ENCODE results near the gene DNAAF8. TPM values are rescaled to one million over a fixed set of nuclear protein-coding genes. Genes with fewer than 3 reads are reported as not detected.

The DNAAF8 gene
- polyA plus RNA-seq, 1 of the 3 experiments (the other 2 are of a cell fraction), result 3.1 TPM

DNA sequence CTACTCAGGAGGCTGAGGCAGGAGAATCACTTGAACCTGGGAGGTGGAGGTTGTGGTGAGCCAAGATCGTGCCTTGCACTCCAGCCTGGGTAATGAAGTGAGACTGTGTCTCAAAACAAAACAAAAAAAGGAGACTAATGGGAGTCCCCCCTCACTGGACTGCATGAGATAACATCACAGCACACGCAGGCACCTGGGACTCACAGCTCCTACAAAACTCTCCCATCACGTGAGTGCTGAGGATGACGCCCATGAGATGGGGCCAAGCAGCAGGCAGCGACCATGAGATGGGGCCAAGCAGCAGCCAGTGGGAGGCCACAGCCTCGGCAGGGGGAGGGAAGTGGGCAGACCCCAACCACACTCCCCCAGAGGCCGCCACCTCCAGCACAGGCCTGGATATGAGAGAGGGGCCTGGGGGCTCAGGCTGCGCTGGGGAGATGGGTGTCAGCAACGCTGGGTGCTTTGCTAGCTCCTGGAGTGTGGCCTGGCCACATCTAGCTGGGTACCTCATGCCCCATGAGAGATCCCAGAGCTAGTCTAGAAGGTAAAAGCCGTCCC lies 15.4 kb downstream of the DNAAF8 start:
- Histone ChIP-seq H3K27me3 (ENCODE audit: insufficient read depth) (no peaks in the 10 kb centered on the region), H3K4me3 (ENCODE audit: low read depth in 2 of 2, low read length in 1 of 2) (no peak overlapping the region), H3K79me2 (ENCODE audit: insufficient read depth) (no peaks in the 10 kb centered on the region), H3K9ac (no peak overlapping the region), H3K4me1 (ENCODE audit: control insufficient read depth in 1 of 2, insufficient read depth in 2 of 2, low read depth in 1 of 2, low read length in 1 of 2) (no peaks in the 10 kb centered on the region; a peak in 1 of 4 replicates), H3K36me3 (replicated peaks in 1 of 2; ENCODE audit: control insufficient read depth in 1 of 2, insufficient read depth in 2 of 2, low read length in 1 of 2) (peaks cover 12 to 35% of the 10 kb centered on the region in 2 experiments), H3K4me2 (no peak overlapping the region), H3K9me2 (no peaks in the 10 kb centered on the region), H2AFZ (ENCODE audit: low read depth) (no peak overlapping the region), H3F3A (replicated peaks; ENCODE audit: insufficient read depth) (no peaks in the 10 kb centered on the region), H4K20me1 (ENCODE audit: insufficient read depth) (no peaks in the 10 kb centered on the region), H3K27ac (ENCODE audit: low read depth in 2 of 2, low read length in 1 of 2) (no peak overlapping the region), H3K9me3 (no peaks in the 10 kb centered on the region)
- TF ChIP-seq NFIC (IDR thresholded peaks at IDR 0.05; ENCODE audit: borderline replicate concordance), result no peak
- TF ChIP-seq USF1 (IDR thresholded peaks at IDR 0.05; ENCODE audit: borderline replicate concordance, low read depth), result no peak
- TF ChIP-seq FOSL2 (IDR thresholded peaks at IDR 0.05; ENCODE audit: borderline replicate concordance, low read depth), result no peak
- no peak for TF ChIP-seq NRF1 (IDR thresholded peaks at IDR 0.05; ENCODE audit: low read depth, low read length)
- TF ChIP-seq ELF1 (IDR thresholded peaks at IDR 0.05), result no peak
- no peak for TF ChIP-seq TEAD4 (IDR thresholded peaks at IDR 0.05; ENCODE audit: borderline replicate concordance, insufficient read depth)
- no peak for TF ChIP-seq EZH2phosphoT487 (IDR thresholded peaks at IDR 0.05; ENCODE audit: borderline replicate concordance, low read depth)
- no peak for TF ChIP-seq MXI1 (IDR thresholded peaks at IDR 0.05; ENCODE audit: low read depth, low read length)
- TF ChIP-seq CHD2 (IDR thresholded peaks at IDR 0.05; ENCODE audit: low read length, partially characterized antibody), result no peak
- TF ChIP-seq GABPA (IDR thresholded peaks at IDR 0.05; ENCODE audit: low read depth), result no peak
- TF ChIP-seq TAF1 (IDR thresholded peaks at IDR 0.05; ENCODE audit: borderline replicate concordance, low read depth, low read length), result no peak
- TF ChIP-seq RCOR1 (IDR thresholded peaks at IDR 0.05; ENCODE audit: low read length), result no peak
- no peak for TF ChIP-seq JUND (IDR thresholded peaks at IDR 0.05)
- CTCF ChIA-PET, result no interaction called here
- 96% methylated on average over 6 of the region's 10 CpGs for WGBS (ENCODE audit: low lambda C conversion rate)
- no peak for DNase-seq
- POLR2A ChIA-PET, result interaction anchor here (0.6 to 1.3 kb wide), 2 partner anchors 15 to 29 kb away, joined by 4 to 5 read pairs; partner anchors contain the start of genes ANKS3 and DNAAF8

GRCh38 chr16:4750896-4751295 lies 16.6 kb downstream of the DNAAF8 start:
- H3K27ac ChIP-seq (ENCODE audit: low read depth in 2 of 2, low read length in 1 of 2), result no peak overlapping the region
- H3K9me2 ChIP-seq, result no peaks in the 10 kb centered on the region
- 95% methylated on average over 8 of the region's 8 CpGs for WGBS (ENCODE audit: low lambda C conversion rate)
- no peaks in the 10 kb centered on the region for H4K20me1 ChIP-seq (ENCODE audit: insufficient read depth)
- no peaks in the 10 kb centered on the region; a peak in 1 of 4 replicates for H3K4me1 ChIP-seq (ENCODE audit: control insufficient read depth in 1 of 2, insufficient read depth in 2 of 2, low read depth in 1 of 2, low read length in 1 of 2)
- ChIA-PET CTCF (no interaction called here), POLR2A (interaction anchor here (0.5 to 1.3 kb wide), 2 partner anchors 16 to 87 kb away, joined by 3 to 5 read pairs; partner anchors contain the start of genes ANKS3 and DNAAF8)
- H3F3A ChIP-seq (replicated peaks; ENCODE audit: insufficient read depth), result no peaks in the 10 kb centered on the region
- no peak for TF ChIP-seq GATA2 (CRISPR knock-in tag; IDR thresholded peaks at IDR 0.05)
- no peak for TF ChIP-seq YY1 (IDR thresholded peaks at IDR 0.05; ENCODE audit: low read depth)
- no peak for TF ChIP-seq MEF2A (IDR thresholded peaks at IDR 0.05; ENCODE audit: borderline replicate concordance, low read depth)
- no peak for DNase-seq
- H3K9ac ChIP-seq, result no peak overlapping the region
- no peak overlapping the region for H2AFZ ChIP-seq (ENCODE audit: low read depth)
- no peaks in the 10 kb centered on the region for H3K27me3 ChIP-seq (ENCODE audit: insufficient read depth)
- H3K79me2 ChIP-seq (ENCODE audit: insufficient read depth), result no peaks in the 10 kb centered on the region
- H3K4me2 ChIP-seq, result no peak overlapping the region
- H3K4me3 ChIP-seq (ENCODE audit: low read depth in 2 of 2, low read length in 1 of 2), result no peak overlapping the region
- peaks cover 23 to 41% of the 10 kb centered on the region in 2 experiments for H3K36me3 ChIP-seq (replicated peaks in 1 of 2; ENCODE audit: control insufficient read depth in 1 of 2, insufficient read depth in 2 of 2, low read length in 1 of 2)
- H3K9me3 ChIP-seq, result 0 out of 2 replicates have a peak, but pooled peaks cover 6% of the 10 kb centered on the region

All from SK-N-SH (cell line).